Epithelial cell of esophagus (primary cell): Measurements from ENCODE around the gene OSCP1.

ENCODE experiments used
- DNase-seq: peaks from one replicate; pipeline ENCODE4 v3.0.0; 2010; ENCODE audit warnings: low read depth
- H3K4me3 ChIP-seq: 2 replicates; pipeline ENCODE4 v1.5.1; 2011; ENCODE audit warnings: mild to moderate bottlenecking, low read length, control low read depth
- TF ChIP-seq, protein P1 (sequence below): IDR thresholded peaks from 2 replicates; pipeline ENCODE4 v1.5.1; 2011; ENCODE audit warnings: low read depth, mild to moderate bottlenecking, low read length, control low read depth, inconsistent platforms; ENCODE audit not compliant: insufficient read depth; ENCODE audit errors: missing control alignments

The OSCP1 gene

DNA sequence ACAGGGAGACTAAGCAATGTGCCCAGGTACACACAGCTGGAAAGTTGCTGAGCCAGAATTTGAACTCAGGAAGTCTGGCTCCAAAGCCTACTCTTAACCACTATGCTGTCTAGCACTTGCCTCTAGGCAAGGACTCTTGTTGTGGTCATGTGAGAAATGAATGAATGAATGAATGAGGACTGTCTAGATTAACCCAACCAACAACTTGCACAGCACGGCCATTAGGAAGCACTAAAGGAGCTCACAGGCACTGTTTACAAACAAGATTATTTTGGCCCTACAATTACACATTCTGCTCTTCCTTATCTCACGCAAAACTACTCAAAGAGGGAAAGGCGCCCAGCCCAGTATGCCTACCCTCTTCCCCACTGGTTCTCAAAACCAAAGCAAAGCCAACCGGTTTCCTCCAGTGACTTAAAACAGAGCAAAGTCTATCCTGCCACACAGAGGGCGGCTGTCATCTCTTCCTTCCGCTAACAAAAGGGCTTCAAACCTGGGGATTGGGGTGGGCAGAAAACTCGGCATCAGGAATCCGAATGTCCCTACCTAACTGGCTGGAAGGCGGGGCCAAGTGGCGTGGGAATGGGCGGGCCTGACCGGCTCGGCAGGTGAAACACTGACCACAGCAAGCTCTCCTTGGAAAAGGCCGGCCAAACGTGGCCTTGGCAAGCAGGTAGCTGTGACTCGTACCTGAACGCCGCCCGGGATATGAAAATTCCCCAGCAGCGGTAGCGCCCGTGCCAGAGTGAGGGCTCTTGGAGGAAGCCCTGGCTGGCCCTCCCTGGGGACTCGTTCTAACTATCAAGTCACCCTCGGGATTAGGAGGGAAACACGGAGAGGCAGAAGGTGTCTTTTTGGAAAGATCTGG is 65.5 kb downstream of the OSCP1 start:
- peak overlapping the region; percentile 92 for H3K4me3 ChIP-seq
- TF ChIP-seq, protein P1, sequence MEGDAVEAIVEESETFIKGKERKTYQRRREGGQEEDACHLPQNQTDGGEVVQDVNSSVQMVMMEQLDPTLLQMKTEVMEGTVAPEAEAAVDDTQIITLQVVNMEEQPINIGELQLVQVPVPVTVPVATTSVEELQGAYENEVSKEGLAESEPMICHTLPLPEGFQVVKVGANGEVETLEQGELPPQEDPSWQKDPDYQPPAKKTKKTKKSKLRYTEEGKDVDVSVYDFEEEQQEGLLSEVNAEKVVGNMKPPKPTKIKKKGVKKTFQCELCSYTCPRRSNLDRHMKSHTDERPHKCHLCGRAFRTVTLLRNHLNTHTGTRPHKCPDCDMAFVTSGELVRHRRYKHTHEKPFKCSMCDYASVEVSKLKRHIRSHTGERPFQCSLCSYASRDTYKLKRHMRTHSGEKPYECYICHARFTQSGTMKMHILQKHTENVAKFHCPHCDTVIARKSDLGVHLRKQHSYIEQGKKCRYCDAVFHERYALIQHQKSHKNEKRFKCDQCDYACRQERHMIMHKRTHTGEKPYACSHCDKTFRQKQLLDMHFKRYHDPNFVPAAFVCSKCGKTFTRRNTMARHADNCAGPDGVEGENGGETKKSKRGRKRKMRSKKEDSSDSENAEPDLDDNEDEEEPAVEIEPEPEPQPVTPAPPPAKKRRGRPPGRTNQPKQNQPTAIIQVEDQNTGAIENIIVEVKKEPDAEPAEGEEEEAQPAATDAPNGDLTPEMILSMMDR: no peak
- peak; percentile 66 for DNase-seq

DNA sequence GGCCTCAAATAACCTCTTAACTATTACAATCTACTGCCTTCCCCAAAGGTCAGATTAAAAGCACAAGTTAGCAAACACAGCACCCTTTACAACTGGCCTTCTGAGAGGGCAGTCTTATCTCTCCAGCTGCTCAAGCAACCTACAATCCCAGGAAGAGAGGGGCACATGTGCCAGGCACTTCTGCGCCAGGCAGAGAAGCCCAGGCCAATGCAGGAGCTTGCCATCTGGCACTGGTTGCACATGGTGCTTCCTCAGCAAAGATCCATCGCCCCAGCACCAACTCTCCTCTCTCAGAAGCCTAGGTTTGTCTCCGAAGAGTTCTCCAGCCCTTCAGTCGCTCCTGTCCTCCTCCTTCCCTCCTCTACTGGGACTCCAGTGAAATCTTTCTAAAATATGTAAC is 67.0 kb downstream of the OSCP1 start:
- TF ChIP-seq, protein P1: no peak

DNA sequence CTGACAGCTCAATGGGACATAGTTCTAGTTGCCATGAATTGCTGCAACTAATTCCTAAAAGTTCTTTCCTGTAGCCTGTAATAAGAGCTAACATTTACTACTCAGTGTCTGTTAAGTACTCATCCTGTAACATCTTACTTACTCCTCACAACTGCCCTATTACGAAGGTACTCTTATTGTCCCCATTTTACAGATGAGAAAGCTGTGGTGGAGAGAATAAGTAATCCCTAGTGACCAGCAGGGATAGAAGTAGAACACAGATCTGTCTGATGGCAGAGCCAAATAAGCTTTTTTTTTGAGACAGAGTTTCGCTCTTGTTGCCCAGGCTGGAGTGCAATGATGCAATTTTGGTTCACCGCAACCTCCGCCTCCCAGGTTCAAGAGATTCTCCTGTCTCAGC is 67.6 kb downstream of the OSCP1 start:
- DNase-seq: no peak
- TF ChIP-seq, protein P1: no peak
- no peak overlapping the region for H3K4me3 ChIP-seq

More for the DNA sequence above, 67.0 kb downstream of the OSCP1 start:
- DNase-seq: no peak
- no peak overlapping the region for H3K4me3 ChIP-seq

DNA sequence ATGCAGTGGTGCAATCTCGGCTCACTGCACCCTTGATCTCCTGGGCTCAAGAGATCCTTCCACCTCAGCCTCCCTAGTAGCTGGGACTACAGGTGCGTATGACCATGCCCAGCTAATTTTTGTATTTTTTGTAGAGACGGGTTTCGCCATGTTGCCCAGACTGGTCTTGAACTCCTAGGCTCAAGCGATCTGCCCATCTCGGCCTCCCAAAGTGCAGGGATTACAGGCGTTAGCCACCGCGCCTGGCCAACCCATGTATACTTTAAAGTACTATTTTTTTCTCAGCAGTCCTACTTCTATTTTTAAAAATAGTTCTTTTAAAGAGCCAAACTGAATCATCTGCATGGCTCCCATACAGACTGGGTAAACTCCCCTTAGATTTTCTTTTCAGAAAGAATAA is 68.0 kb downstream of the OSCP1 start:
- TF ChIP-seq, protein P1: no peak
- no peak overlapping the region for H3K4me3 ChIP-seq
- DNase-seq: no peak

DNA sequence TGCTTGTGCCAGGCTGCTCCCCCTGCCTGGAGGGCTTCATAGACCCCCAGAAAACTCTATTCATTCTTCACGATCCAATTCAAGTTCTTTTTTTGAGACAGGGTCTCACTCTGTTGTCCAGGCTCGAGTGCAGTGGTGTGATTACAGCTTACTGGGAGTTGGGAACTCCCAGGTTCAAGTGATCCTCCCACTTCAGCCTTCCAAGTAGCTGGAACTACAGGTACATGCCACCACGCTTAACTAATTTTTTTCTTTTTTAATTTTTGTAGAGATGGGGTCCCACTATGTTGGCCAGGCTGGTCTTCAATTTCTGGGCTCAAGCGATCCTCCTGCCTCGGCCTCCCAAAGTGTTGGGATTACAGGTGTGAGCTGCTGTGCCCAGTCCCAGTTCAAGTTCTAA is 68.8 kb downstream of the OSCP1 start:
- H3K4me3 ChIP-seq: no peak overlapping the region
- no peak for DNase-seq
- TF ChIP-seq, protein P1: no peak

DNA sequence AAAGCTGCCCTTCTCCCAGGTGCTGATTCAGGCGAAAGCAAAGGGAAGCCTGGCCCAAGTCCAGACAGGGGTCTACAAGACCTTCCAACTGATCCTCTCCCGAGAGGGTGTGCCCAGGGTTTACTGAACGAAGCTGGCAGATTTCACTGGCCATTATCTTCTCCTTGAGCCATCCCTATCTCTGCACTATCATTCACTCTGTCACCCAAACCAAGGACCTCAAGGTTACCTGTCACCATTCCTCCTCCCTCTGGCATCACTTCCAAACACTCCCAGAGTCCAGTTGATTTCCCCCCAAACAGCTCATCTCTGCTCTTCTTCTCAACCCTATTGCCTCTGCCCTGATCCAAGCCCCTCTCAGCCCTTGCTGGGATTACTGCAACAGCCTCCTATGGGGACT is 69.5 kb downstream of the OSCP1 start:
- no peak for DNase-seq
- no peak overlapping the region for H3K4me3 ChIP-seq

More for the DNA sequence above, 69.5 kb downstream of the OSCP1 start:
- TF ChIP-seq, protein P1: no peak
